ENCODE results near the gene TDRD9. TPM values are rescaled to one million over a fixed set of nuclear protein-coding genes. Genes with fewer than 3 reads are reported as not detected.

TDRD9 gene
- total and polyA plus RNA-seq, 2 of the 4 experiments (the other 2 are of a cell fraction), result 0.07 to 0.18 TPM

DNA sequence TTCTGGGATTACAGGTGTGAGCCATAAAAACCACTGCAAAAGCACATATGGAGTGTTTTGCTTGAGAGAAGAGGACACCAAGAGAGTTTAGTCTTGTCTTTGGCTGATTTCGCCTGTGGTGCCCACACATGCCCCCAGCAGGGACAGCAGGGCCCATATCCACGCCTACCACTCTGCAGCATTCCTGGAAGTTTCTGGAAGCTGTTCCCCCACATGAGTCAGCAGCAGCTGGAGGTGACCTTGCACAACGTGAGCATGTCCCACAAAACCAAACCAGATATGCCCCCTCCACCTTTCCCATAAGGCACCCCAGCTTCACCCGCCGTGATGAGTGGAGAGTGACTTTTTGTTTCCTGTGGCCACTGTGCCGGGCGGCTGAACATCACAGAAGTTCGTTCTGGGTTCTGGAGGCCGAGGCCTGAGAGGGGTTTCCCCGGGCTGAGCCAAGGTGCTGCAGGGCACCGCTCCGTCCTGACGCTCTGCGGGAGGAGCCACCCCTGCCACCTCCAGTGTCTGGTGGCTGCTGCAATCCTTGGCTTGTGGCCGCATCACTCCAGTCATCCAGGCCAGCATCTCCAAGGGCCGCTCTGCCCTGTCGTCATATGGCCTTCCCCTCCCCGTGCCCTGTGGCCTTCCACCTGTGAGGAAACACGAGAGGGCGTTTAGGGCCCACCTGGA, 162.0 kb downstream of the TDRD9 start:
- Histone ChIP-seq H2BK15ac (ENCODE audit: low read depth, low read length) (no peak overlapping the region), H4K8ac (ENCODE audit: low read depth in 2 of 2, low read length in 2 of 2) (no peak overlapping the region), H3K79me1 (ENCODE audit: low read depth in 1 of 2, low read length in 2 of 2) (no peaks in the 10 kb centered on the region), H3K27me3 (ENCODE audit: control insufficient read depth, insufficient read depth, low read length) (peaks cover 2% of the 10 kb centered on the region; the same call in 1 of the 2 replicates), H3K18ac (ENCODE audit: low read depth, low read length) (no peak overlapping the region), H2AK9ac (replicated peaks; ENCODE audit: low read depth, low read length, poor library complexity) (no peak overlapping the region), H3K4me2 (ENCODE audit: low read depth, low read length) (no peak overlapping the region), H3K4me1 (ENCODE audit: control insufficient read depth, insufficient read depth, low read length) (no peaks in the 10 kb centered on the region), H3K9me1 (ENCODE audit: insufficient read depth, low read length) (no peaks in the 10 kb centered on the region), H4K20me1 (ENCODE audit: insufficient read depth, low read length) (no peaks in the 10 kb centered on the region), H3K27ac (ENCODE audit: insufficient read depth, low read length) (no peak overlapping the region), H3K9me3 (ENCODE audit: control insufficient read depth, insufficient read depth, low read length) (no peaks in the 10 kb centered on the region), H3K4me3 (ENCODE audit: insufficient read depth, low read depth, low read length) (no peak overlapping the region), H4K91ac (ENCODE audit: insufficient read depth, low read depth, low read length) (no peak overlapping the region), H3K4ac (ENCODE audit: low read depth, low read length) (no peak overlapping the region), H3K56ac (ENCODE audit: extremely low read depth, insufficient read depth, low read length) (no peak overlapping the region), H3K36me3 (ENCODE audit: control insufficient read depth, insufficient read depth, low read length) (no peaks in the 10 kb centered on the region), H4K5ac (ENCODE audit: low read depth, low read length) (no peak overlapping the region), H3K9ac (ENCODE audit: low read depth, low read length) (no peak overlapping the region), H2BK120ac (ENCODE audit: low read depth, low read length) (no peak overlapping the region), H3K23ac (ENCODE audit: low read depth, low read length) (no peak overlapping the region), H2AFZ (replicated peaks; ENCODE audit: low read length, poor library complexity) (no peak overlapping the region), H2BK20ac (ENCODE audit: low read depth, low read length) (no peak overlapping the region), H2BK5ac (ENCODE audit: low read depth, low read length, poor library complexity, severe bottlenecking) (no peak overlapping the region), H3K14ac (replicated peaks; ENCODE audit: low read depth, low read length) (no peak overlapping the region), H2AK5ac (ENCODE audit: low read depth, low read length) (no peak overlapping the region)
- TF ChIP-seq FOS (IDR thresholded peaks at IDR 0.05; ENCODE audit: low read depth, low read length) (no peak), RCOR1 (IDR thresholded peaks at IDR 0.05; ENCODE audit: insufficient replicate concordance, low read length) (no peak), SMC3 (IDR thresholded peaks at IDR 0.05; ENCODE audit: low read depth, low read length) (no peak), RFX5 (IDR thresholded peaks at IDR 0.05; ENCODE audit: low read depth, low read length) (no peak), MXI1 (IDR thresholded peaks at IDR 0.05; ENCODE audit: borderline replicate concordance, low read depth, low read length) (no peak), CEBPB (IDR thresholded peaks at IDR 0.05; ENCODE audit: low read depth, low read length) (no peak), BHLHE40 (IDR thresholded peaks at IDR 0.05; ENCODE audit: low read depth, low read length) (no peak), POLR2A (IDR thresholded peaks at IDR 0.05; ENCODE audit: low read depth, low read length) (no peak), CHD1 (IDR thresholded peaks at IDR 0.05; ENCODE audit: low read depth, low read length) (no peak), MAFK (IDR thresholded peaks at IDR 0.05; ENCODE audit: low read depth, low read length) (no peak), NFE2L2 (IDR thresholded peaks at IDR 0.05; ENCODE audit: low read depth, low read length) (no peak)
- TF ChIP-seq, protein P1, sequence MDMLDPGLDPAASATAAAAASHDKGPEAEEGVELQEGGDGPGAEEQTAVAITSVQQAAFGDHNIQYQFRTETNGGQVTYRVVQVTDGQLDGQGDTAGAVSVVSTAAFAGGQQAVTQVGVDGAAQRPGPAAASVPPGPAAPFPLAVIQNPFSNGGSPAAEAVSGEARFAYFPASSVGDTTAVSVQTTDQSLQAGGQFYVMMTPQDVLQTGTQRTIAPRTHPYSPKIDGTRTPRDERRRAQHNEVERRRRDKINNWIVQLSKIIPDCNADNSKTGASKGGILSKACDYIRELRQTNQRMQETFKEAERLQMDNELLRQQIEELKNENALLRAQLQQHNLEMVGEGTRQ (IDR thresholded peaks at IDR 0.05; ENCODE audit: low read depth, low read length), result no peak
- TF ChIP-seq, protein P2, sequence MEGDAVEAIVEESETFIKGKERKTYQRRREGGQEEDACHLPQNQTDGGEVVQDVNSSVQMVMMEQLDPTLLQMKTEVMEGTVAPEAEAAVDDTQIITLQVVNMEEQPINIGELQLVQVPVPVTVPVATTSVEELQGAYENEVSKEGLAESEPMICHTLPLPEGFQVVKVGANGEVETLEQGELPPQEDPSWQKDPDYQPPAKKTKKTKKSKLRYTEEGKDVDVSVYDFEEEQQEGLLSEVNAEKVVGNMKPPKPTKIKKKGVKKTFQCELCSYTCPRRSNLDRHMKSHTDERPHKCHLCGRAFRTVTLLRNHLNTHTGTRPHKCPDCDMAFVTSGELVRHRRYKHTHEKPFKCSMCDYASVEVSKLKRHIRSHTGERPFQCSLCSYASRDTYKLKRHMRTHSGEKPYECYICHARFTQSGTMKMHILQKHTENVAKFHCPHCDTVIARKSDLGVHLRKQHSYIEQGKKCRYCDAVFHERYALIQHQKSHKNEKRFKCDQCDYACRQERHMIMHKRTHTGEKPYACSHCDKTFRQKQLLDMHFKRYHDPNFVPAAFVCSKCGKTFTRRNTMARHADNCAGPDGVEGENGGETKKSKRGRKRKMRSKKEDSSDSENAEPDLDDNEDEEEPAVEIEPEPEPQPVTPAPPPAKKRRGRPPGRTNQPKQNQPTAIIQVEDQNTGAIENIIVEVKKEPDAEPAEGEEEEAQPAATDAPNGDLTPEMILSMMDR (conservative IDR thresholded peaks at IDR 0.05; ENCODE audit: low read depth, low read length), result no peak
- TF ChIP-seq, protein P3, sequence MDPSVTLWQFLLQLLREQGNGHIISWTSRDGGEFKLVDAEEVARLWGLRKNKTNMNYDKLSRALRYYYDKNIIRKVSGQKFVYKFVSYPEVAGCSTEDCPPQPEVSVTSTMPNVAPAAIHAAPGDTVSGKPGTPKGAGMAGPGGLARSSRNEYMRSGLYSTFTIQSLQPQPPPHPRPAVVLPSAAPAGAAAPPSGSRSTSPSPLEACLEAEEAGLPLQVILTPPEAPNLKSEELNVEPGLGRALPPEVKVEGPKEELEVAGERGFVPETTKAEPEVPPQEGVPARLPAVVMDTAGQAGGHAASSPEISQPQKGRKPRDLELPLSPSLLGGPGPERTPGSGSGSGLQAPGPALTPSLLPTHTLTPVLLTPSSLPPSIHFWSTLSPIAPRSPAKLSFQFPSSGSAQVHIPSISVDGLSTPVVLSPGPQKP (IDR thresholded peaks at IDR 0.05; ENCODE audit: borderline replicate concordance, low read depth, low read length), result no peak
- DNase-seq, result no peak
- in situ Hi-C loops (cut with MboI; ENCODE audit: low sequenced_read_pairs), result loop anchor here (25.0 kb wide), 2 partner anchors 472 to 547 kb away; no protein-coding TSS in a partner anchor
- ChIA-PET CTCF (no interaction called here), POLR2A (ENCODE audit: unreplicated experiment) (no interaction called here)
- dilution Hi-C loops (cut with HindIII; ENCODE audit: low sequenced_read_pairs, unreplicated experiment), result no loop called here
- WGBS, 2 experiments (ENCODE audit: extremely low coverage in 2 of 2, insufficient read length in 1 of 2), result 88% methylated on average over 5 of the region's 20 CpGs; no CpG with 5 or more reads in 1 of the 2 experiments
- intact Hi-C loops (cut with micrococcal nuclease), result no loop called here
- no peak for ATAC-seq (ENCODE audit: low read depth)
- no TSS peak for BruUV-seq (replicated peaks)

Measured in IMR-90 (cell line).